Aorta (tissue), 5 donors: ENCODE results near the gene IL18R1. TPM values are rescaled to one million over a fixed set of nuclear protein-coding genes. Genes with fewer than 3 reads are reported as not detected.

ENCODE experiments used
- ATAC-seq: fragments of 200-7000 bp; cut with Tn5 transposase; one replicate; pipeline ENCODE4 v1.9.1; 2022; ENCODE audit warnings: moderate library complexity; ENCODE audit not compliant: low FRiP score
- DNase-seq, 2 donors: peaks; one replicate each; pipeline ENCODE4 v3.0.0-alpha.2; 2020
- H3K27ac ChIP-seq, 2 donors: one replicate each; pipeline ENCODE4 v1.5.1; 2013; ENCODE audit warnings: low read length in 2 of 2, mild to moderate bottlenecking in 2 of 2, moderate library complexity in 2 of 2, control low read depth in 1 of 2, inconsistent platforms in 1 of 2, low read depth in 1 of 2
- H3K27me3 ChIP-seq, 2 donors: one replicate each; pipeline ENCODE4 v1.6.1; 2013; ENCODE audit warnings: control low read depth in 1 of 2, low read length in 1 of 2, mild to moderate bottlenecking in 1 of 2, moderate library complexity in 1 of 2; ENCODE audit not compliant: insufficient read depth in 2 of 2, control insufficient read depth in 1 of 2
- H3K36me3 ChIP-seq, 2 donors: one replicate each; pipeline ENCODE4 v1.6.1; 2013; ENCODE audit warnings: control low read depth in 1 of 2, low read length in 1 of 2, mild to moderate bottlenecking in 1 of 2; ENCODE audit not compliant: insufficient read depth in 2 of 2, control insufficient read depth in 1 of 2
- H3K4me1 ChIP-seq, 2 donors: one replicate each; pipeline ENCODE4 v1.6.1; 2013; ENCODE audit warnings: low read length in 2 of 2, control low read depth in 1 of 2, mild to moderate bottlenecking in 1 of 2, moderate library complexity in 1 of 2; ENCODE audit not compliant: insufficient read depth in 2 of 2, control insufficient read depth in 1 of 2
- H3K4me3 ChIP-seq, 2 donors: one replicate each; pipeline ENCODE4 v1.5.1; 2013; ENCODE audit warnings: low read length in 2 of 2, control low read depth in 1 of 2, mild to moderate bottlenecking in 1 of 2
- H3K9me3 ChIP-seq: one replicate; pipeline ENCODE4 v1.6.1; 2013; ENCODE audit warnings: mild to moderate bottlenecking, low read length; ENCODE audit not compliant: control insufficient read depth
- WGBS, 2 donors: extraction: QIAGEN DNeasy Blood & Tissue Kit; methylation state at CpG; one replicate each; pipeline ENCODE4 v1.1.7; 2013; 5-methylcytosine and 5-hydroxymethylcytosine counted together
- intact Hi-C, 2 donors: fragments of 100-400 bp; cut with DNase I; formaldehyde crosslinking; loops; one replicate each; pipeline versions ENCODE4 v1.14.2 to v1.15.0; 2022
- polyA plus RNA-seq, 2 donors: library from polyadenylated mRNA; stranded (reverse); fragments of 200-250 nt; gene quantifications; one replicate each; pipeline ENCODE4 v1.2.3, GENCODE V29; 2013
- total RNA-seq, 2 donors: library from RNA; stranded (reverse); fragmentation: NEBNext Ultra II Directional; extraction: Animal tissue kit (Norgen Biotek cat#: 25700); gene quantifications; one replicate each; pipeline ENCODE4 v1.2.1, GENCODE V29; 2021
- donor health status: healthy with polysubstance abuse.
- donor health status: Bipolar disorder and iron deficiency.
- donor health status: DM: no; HTN: no; CAD: no.
- donor health status: DM: no; HTN: no; CAD: no.
- donor health status: DM: yes; HTN: yes; CAD: no.

The IL18R1 gene
- total and polyA plus RNA-seq, 4 donors = 0.33 to 11.0 (median 4.8) TPM

GRCh38 chr2:102437122-102437521 lies 81.5 kb downstream of the IL18R1 start:
- intact Hi-C loops = no loop called here
- no peaks in the 10 kb centered on the region for H3K27me3 ChIP-seq
- WGBS, 2 donors = 77 to 89% methylated on average over 4 of the region's 4 CpGs
- ATAC-seq = no peak
- H3K36me3 ChIP-seq = no peaks in the 10 kb centered on the region
- H3K4me1 ChIP-seq = no peaks in the 10 kb centered on the region
- H3K9me3 ChIP-seq = no peaks in the 10 kb centered on the region
- H3K4me3 ChIP-seq = no peak overlapping the region
- DNase-seq = no peak
- H3K27ac ChIP-seq = no peak overlapping the region

- Histone ChIP-seq H3K27ac (no peak overlapping the region), H3K27me3 (no peaks in the 10 kb centered on the region), H3K9me3 (no peaks in the 10 kb centered on the region), H3K4me3 (no peak overlapping the region), H3K36me3 (no peaks in the 10 kb centered on the region), H3K4me1 (no peaks in the 10 kb centered on the region)
- intact Hi-C loops = no loop called here
- DNase-seq = no peak
- WGBS, 2 donors = 88 to 91% methylated on average over 3 of the region's 3 CpGs
- no peak for ATAC-seq
Measured at GRCh38 chr2:102438111-102438510, 82.5 kb downstream of the IL18R1 start.

- no peak for ATAC-seq
- intact Hi-C loops = no loop called here
- Histone ChIP-seq H3K4me1 (no peaks in the 10 kb centered on the region), H3K4me3 (no peak overlapping the region), H3K9me3 (no peaks in the 10 kb centered on the region), H3K27ac (no peak overlapping the region), H3K27me3 (no peaks in the 10 kb centered on the region), H3K36me3 (no peaks in the 10 kb centered on the region)
- DNase-seq = no peak
- 95 to 96% methylated on average over 2 of the region's 2 CpGs for WGBS, 2 donors
Measured at GRCh38 chr2:102438578-102438977, 83.0 kb downstream of the IL18R1 start.

- Histone ChIP-seq H3K4me3 (no peak overlapping the region), H3K9me3 (no peaks in the 10 kb centered on the region), H3K27me3 (no peaks in the 10 kb centered on the region), H3K4me1 (no peaks in the 10 kb centered on the region), H3K36me3 (no peaks in the 10 kb centered on the region), H3K27ac (no peak overlapping the region)
- no peak for ATAC-seq
- DNase-seq = no peak
- intact Hi-C loops = no loop called here
- 53 to 57% methylated on average over 6 of the region's 6 CpGs for whole genome bisulfite sequencing, 2 donors
Measured at GRCh38 chr2:102439065-102439695, 83.6 kb downstream of the IL18R1 start.

GRCh38 chr2:102442967-102443828 lies 87.6 kb downstream of the IL18R1 start:
- no peak overlapping the region for H3K4me3 ChIP-seq
- H3K27ac ChIP-seq = no peak overlapping the region
- no peaks in the 10 kb centered on the region for H3K27me3 ChIP-seq
- no peak for DNase-seq
- WGBS, 2 donors = 28 to 31% methylated on average over 13 of the region's 13 CpGs
- no peaks in the 10 kb centered on the region for H3K9me3 ChIP-seq
- intact Hi-C loops = loop anchor here in 1 of 2 donors (10.0 kb wide), 2 partner anchors 188 to 448 kb away; partner anchors contain the start of gene IL1R2
- no peak for ATAC-seq
- no peaks in the 10 kb centered on the region for H3K4me1 ChIP-seq
- H3K36me3 ChIP-seq = no peaks in the 10 kb centered on the region

- Histone ChIP-seq H3K4me1 (no peaks in the 10 kb centered on the region), H3K27me3 (no peaks in the 10 kb centered on the region), H3K4me3 (no peak overlapping the region), H3K9me3 (no peaks in the 10 kb centered on the region), H3K27ac (no peak overlapping the region), H3K36me3 (no peaks in the 10 kb centered on the region)
- intact Hi-C loops = loop anchor here in 1 of 2 donors (10.0 kb wide), 2 partner anchors 189 to 449 kb away; partner anchors contain the start of gene IL1R2
- ATAC-seq (no peak), DNase-seq (no peak)
- 88 to 91% methylated on average over 3 of the region's 3 CpGs for WGBS, 2 donors
Measured at GRCh38 chr2:102444233-102444632, 88.6 kb downstream of the IL18R1 start.

GRCh38 chr2:102446936-102447335 lies 91.3 kb downstream of the IL18R1 start:
- no peak for DNase-seq
- no peak for ATAC-seq

More at GRCh38 chr2:102446936-102447335, 91.3 kb downstream of the IL18R1 start:
- intact Hi-C loops = loop anchor here in 1 of 2 donors (5.0 to 10.0 kb wide), 3 partner anchors 192 to 452 kb away; partner anchors contain the start of gene IL1R2
- Histone ChIP-seq H3K27ac (no peak overlapping the region), H3K9me3 (no peaks in the 10 kb centered on the region), H3K36me3 (no peaks in the 10 kb centered on the region), H3K4me3 (no peak overlapping the region), H3K4me1 (no peaks in the 10 kb centered on the region), H3K27me3 (no peaks in the 10 kb centered on the region)
- WGBS, 2 donors = 87 to 95% methylated on average over 9 of the region's 9 CpGs
